ENCODE measurements around the gene DNM1.

DNM1 gene

DNA sequence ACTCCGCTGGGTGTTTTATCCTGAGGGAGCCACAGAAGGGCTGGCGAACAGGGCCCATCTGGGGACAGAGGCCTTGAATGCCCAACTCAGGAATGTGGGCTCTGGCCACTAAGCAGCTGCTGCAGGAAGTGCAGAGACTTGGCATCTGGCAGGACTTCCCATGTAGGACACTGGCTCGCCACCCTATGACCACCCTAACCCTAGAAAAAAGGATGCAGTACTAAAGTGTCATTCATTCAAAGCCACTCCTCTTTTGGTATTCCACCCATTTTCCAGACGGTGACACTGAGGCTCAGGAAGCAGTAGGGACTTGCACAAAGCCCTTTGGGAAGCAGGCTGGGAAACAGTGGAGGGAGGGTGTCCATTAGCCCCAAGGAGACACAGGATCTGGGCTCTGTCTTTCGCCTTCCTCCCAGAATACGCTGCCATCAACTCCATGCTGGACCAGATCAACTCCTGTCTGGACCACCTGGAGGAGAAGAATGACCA is 40.1 kb upstream of the DNM1 start:
- Histone ChIP-seq H3K36me3 (ENCODE audit: control insufficient read depth in 1 of 2, insufficient read depth in 2 of 2, low read length in 2 of 2) (peaks cover 16 to 46% of the 10 kb centered on the region in 2 donors), H3K27me3 (ENCODE audit: control insufficient read depth in 1 of 2, insufficient read depth in 2 of 2, low read length in 2 of 2) (no peaks in the 10 kb centered on the region), H3K9ac (ENCODE audit: low read depth in 1 of 2, low read length in 2 of 2) (no peak overlapping the region), H3K4me3 (ENCODE audit: low read depth in 1 of 2, low read length in 2 of 2) (no peak overlapping the region), H3K4me1 (ENCODE audit: control insufficient read depth in 1 of 2, insufficient read depth in 2 of 2, low read length in 2 of 2) (peaks cover 14 to 16% of the 10 kb centered on the region in 2 donors), H3K9me3 (ENCODE audit: control insufficient read depth in 1 of 2, low read length in 2 of 2) (no peaks in the 10 kb centered on the region), H3K27ac (ENCODE audit: low read depth, low read length) (no peak overlapping the region)

GRCh38 chr9:128163523-128164306 is 39.5 kb upstream of the DNM1 start:
- Histone ChIP-seq H3K36me3 (ENCODE audit: control insufficient read depth in 1 of 2, insufficient read depth in 2 of 2, low read length in 2 of 2) (peaks cover 16 to 52% of the 10 kb centered on the region in 2 donors), H3K4me3 (ENCODE audit: low read depth in 1 of 2, low read length in 2 of 2) (no peak overlapping the region), H3K27me3 (ENCODE audit: control insufficient read depth in 1 of 2, insufficient read depth in 2 of 2, low read length in 2 of 2) (no peaks in the 10 kb centered on the region), H3K9ac (ENCODE audit: low read depth in 1 of 2, low read length in 2 of 2) (no peak overlapping the region), H3K4me1 (ENCODE audit: control insufficient read depth in 1 of 2, insufficient read depth in 2 of 2, low read length in 2 of 2) (peaks cover 14 to 16% of the 10 kb centered on the region in 2 donors), H3K9me3 (ENCODE audit: control insufficient read depth in 1 of 2, low read length in 2 of 2) (no peaks in the 10 kb centered on the region), H3K27ac (ENCODE audit: low read depth, low read length) (no peak overlapping the region)

DNA sequence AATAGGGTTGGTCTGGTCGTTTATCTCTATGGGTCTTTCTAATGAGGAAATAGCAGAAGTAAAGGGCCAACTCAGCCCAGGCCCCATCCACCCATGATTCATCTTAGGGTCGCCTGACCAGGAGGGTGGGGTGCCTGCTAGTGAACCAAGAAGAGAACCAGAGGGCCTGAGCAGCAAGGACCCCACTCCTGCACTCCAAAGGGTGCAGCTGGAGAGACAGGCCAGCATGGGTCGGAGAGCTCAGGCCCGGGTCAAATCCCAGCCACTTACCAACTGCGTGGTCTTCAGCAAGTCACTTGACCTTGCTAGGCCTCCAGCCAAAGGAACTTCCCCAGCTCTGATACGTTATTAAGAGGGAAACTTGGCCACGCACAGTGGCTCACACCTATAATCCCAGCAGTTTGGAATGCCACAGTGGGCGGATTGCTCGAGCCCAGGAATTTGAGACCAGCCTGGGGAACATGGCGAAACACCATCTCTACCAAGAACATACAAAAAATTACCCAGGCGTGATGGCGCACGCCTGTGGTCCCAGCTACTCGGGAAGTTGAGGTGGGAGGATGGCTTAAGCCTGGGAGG is 38.8 kb upstream of the DNM1 start:
- no peak overlapping the region for H3K27ac ChIP-seq (ENCODE audit: low read depth, low read length)
- H3K4me3 ChIP-seq (ENCODE audit: low read depth in 1 of 2, low read length in 2 of 2) = no peak overlapping the region
- H3K9ac ChIP-seq (ENCODE audit: low read depth in 1 of 2, low read length in 2 of 2) = no peak overlapping the region
- no peaks in the 10 kb centered on the region for H3K27me3 ChIP-seq (ENCODE audit: control insufficient read depth in 1 of 2, insufficient read depth in 2 of 2, low read length in 2 of 2)
- peaks cover 12 to 14% of the 10 kb centered on the region in 2 donors for H3K4me1 ChIP-seq (ENCODE audit: control insufficient read depth in 1 of 2, insufficient read depth in 2 of 2, low read length in 2 of 2)
- no peaks in the 10 kb centered on the region for H3K9me3 ChIP-seq (ENCODE audit: control insufficient read depth in 1 of 2, low read length in 2 of 2)
- peaks cover 20 to 58% of the 10 kb centered on the region in 2 donors for H3K36me3 ChIP-seq (ENCODE audit: control insufficient read depth in 1 of 2, insufficient read depth in 2 of 2, low read length in 2 of 2)

DNA sequence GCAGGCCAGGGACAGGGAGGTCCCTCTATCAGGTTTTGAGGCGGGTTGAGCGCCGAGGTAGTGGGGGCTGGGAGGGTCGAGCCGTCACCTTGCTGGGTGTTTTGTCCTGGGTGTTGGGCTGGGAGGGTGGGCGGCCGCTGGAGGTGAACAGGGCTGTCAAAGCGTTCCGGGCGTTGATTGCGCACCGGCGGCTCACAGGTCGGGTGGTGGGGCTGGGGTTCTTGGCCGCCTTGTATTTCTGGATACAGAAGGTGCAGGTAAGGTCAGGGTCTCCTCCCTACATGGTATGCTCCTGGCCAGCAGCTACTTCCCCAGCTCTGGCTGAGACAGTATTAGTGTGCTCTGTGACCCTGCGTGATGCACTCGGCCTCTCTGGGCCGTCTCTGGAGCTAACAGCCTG is 37.0 kb upstream of the DNM1 start:
- Histone ChIP-seq H3K36me3 (ENCODE audit: control insufficient read depth in 1 of 2, insufficient read depth in 2 of 2, low read length in 2 of 2) (peaks cover 26 to 75% of the 10 kb centered on the region in 2 donors), H3K9ac (ENCODE audit: low read depth in 1 of 2, low read length in 2 of 2) (no peak overlapping the region), H3K4me1 (ENCODE audit: control insufficient read depth in 1 of 2, insufficient read depth in 2 of 2, low read length in 2 of 2) (peaks cover 2 to 4% of the 10 kb centered on the region in 2 donors), H3K9me3 (ENCODE audit: control insufficient read depth in 1 of 2, low read length in 2 of 2) (no peaks in the 10 kb centered on the region), H3K27me3 (ENCODE audit: control insufficient read depth in 1 of 2, insufficient read depth in 2 of 2, low read length in 2 of 2) (no peaks in the 10 kb centered on the region), H3K27ac (ENCODE audit: low read depth, low read length) (no peak overlapping the region), H3K4me3 (ENCODE audit: low read depth in 1 of 2, low read length in 2 of 2) (no peak overlapping the region)

DNA sequence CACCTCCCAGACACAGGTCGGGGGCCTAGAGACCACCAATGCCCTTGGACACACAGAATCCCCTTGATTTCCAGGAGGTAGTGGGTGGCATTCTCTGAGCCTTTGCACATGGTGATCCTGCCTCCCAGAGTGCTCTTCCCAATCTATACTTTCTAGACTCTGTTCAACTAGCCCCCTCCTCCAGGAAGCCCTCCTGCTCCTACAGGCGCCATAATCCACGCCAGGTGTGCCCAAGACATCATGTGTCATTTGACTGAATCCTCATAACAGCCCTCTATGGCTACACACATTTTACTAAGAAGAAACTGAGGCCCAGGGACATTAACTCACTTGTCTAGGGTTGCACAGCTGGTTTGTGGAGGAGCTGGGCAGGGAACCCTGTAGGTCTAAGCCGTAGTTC is 36.0 kb upstream of the DNM1 start:
- Histone ChIP-seq H3K9ac (ENCODE audit: low read depth in 1 of 2, low read length in 2 of 2) (no peak overlapping the region), H3K27ac (ENCODE audit: low read depth, low read length) (no peak overlapping the region), H3K36me3 (ENCODE audit: control insufficient read depth in 1 of 2, insufficient read depth in 2 of 2, low read length in 2 of 2) (peaks cover 26 to 75% of the 10 kb centered on the region in 2 donors), H3K9me3 (ENCODE audit: control insufficient read depth in 1 of 2, low read length in 2 of 2) (no peaks in the 10 kb centered on the region), H3K27me3 (ENCODE audit: control insufficient read depth in 1 of 2, insufficient read depth in 2 of 2, low read length in 2 of 2) (no peaks in the 10 kb centered on the region), H3K4me3 (ENCODE audit: low read depth in 1 of 2, low read length in 2 of 2) (no peak overlapping the region), H3K4me1 (ENCODE audit: control insufficient read depth in 1 of 2, insufficient read depth in 2 of 2, low read length in 2 of 2) (no peaks in the 10 kb centered on the region)

DNA sequence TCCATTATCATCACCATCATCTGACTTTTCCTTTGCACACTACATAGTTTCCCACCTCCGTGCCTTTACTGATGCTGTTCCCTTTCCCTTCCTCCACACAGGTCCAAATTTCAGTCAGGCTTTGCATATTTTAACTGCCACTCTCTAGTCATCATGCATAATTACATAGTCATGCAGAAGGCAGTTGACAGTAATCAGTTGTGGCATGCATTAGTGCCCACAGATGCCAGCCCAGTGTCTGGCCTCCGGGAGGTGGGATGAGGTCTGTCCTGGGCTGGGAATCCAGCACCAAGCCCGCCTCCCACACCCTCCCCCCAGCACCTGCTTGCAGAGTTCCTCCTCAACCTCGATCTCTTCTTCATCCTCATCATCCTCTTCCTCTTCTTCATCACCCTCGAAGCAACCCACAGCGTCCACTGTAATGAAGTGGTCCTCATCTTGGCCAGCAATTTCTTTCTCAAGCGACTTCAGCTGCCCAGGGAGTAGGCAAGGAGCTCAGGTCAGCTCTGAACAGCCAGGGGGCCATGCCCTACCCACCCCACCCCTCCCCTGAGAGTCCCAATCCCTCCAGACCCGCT is 34.4 kb upstream of the DNM1 start:
- H3K36me3 ChIP-seq (ENCODE audit: control insufficient read depth in 1 of 2, insufficient read depth in 2 of 2, low read length in 2 of 2) = peaks cover 26 to 62% of the 10 kb centered on the region in 2 donors

GRCh38 chr9:128169492-128169891 is 33.7 kb upstream of the DNM1 start:
- H3K9ac ChIP-seq (ENCODE audit: low read depth in 1 of 2, low read length in 2 of 2) = no peak overlapping the region
- H3K9me3 ChIP-seq (ENCODE audit: control insufficient read depth in 1 of 2, low read length in 2 of 2) = no peaks in the 10 kb centered on the region
- H3K27me3 ChIP-seq (ENCODE audit: control insufficient read depth in 1 of 2, insufficient read depth in 2 of 2, low read length in 2 of 2) = no peaks in the 10 kb centered on the region
- no peaks in the 10 kb centered on the region for H3K4me1 ChIP-seq (ENCODE audit: control insufficient read depth in 1 of 2, insufficient read depth in 2 of 2, low read length in 2 of 2)
- H3K27ac ChIP-seq (ENCODE audit: low read depth, low read length) = no peak overlapping the region
- no peak overlapping the region for H3K4me3 ChIP-seq (ENCODE audit: low read depth in 1 of 2, low read length in 2 of 2)
- H3K36me3 ChIP-seq (ENCODE audit: control insufficient read depth in 1 of 2, insufficient read depth in 2 of 2, low read length in 2 of 2) = peaks cover 31 to 60% of the 10 kb centered on the region in 2 donors

More for the DNA sequence above, 34.4 kb upstream of the DNM1 start:
- H3K9me3 ChIP-seq (ENCODE audit: control insufficient read depth in 1 of 2, low read length in 2 of 2) = no peaks in the 10 kb centered on the region
- H3K4me3 ChIP-seq (ENCODE audit: low read depth in 1 of 2, low read length in 2 of 2) = no peak overlapping the region
- no peaks in the 10 kb centered on the region for H3K27me3 ChIP-seq (ENCODE audit: control insufficient read depth in 1 of 2, insufficient read depth in 2 of 2, low read length in 2 of 2)
- H3K27ac ChIP-seq (ENCODE audit: low read depth, low read length) = no peak overlapping the region
- no peaks in the 10 kb centered on the region for H3K4me1 ChIP-seq (ENCODE audit: control insufficient read depth in 1 of 2, insufficient read depth in 2 of 2, low read length in 2 of 2)
- H3K9ac ChIP-seq (ENCODE audit: low read depth in 1 of 2, low read length in 2 of 2) = no peak overlapping the region

GRCh38 chr9:128169925-128170324 is 33.3 kb upstream of the DNM1 start:
- H3K36me3 ChIP-seq (ENCODE audit: control insufficient read depth in 1 of 2, insufficient read depth in 2 of 2, low read length in 2 of 2) = peaks cover 31 to 59% of the 10 kb centered on the region in 2 donors
- H3K4me3 ChIP-seq (ENCODE audit: low read depth in 1 of 2, low read length in 2 of 2) = no peak overlapping the region
- no peak overlapping the region for H3K9ac ChIP-seq (ENCODE audit: low read depth in 1 of 2, low read length in 2 of 2)
- H3K27me3 ChIP-seq (ENCODE audit: control insufficient read depth in 1 of 2, insufficient read depth in 2 of 2, low read length in 2 of 2) = no peaks in the 10 kb centered on the region
- H3K4me1 ChIP-seq (ENCODE audit: control insufficient read depth in 1 of 2, insufficient read depth in 2 of 2, low read length in 2 of 2) = no peaks in the 10 kb centered on the region
- no peaks in the 10 kb centered on the region for H3K9me3 ChIP-seq (ENCODE audit: control insufficient read depth in 1 of 2, low read length in 2 of 2)
- no peak overlapping the region for H3K27ac ChIP-seq (ENCODE audit: low read depth, low read length)

GRCh38 chr9:128174062-128174461 is 29.1 kb upstream of the DNM1 start:
- no peak overlapping the region for H3K4me3 ChIP-seq (ENCODE audit: low read depth in 1 of 2, low read length in 2 of 2)
- no peak overlapping the region for H3K27ac ChIP-seq (ENCODE audit: low read depth, low read length)
- H3K36me3 ChIP-seq (ENCODE audit: control insufficient read depth in 1 of 2, insufficient read depth in 2 of 2, low read length in 2 of 2) = peaks cover 39 to 67% of the 10 kb centered on the region in 2 donors
- no peak overlapping the region for H3K9ac ChIP-seq (ENCODE audit: low read depth in 1 of 2, low read length in 2 of 2)
- H3K9me3 ChIP-seq (ENCODE audit: control insufficient read depth in 1 of 2, low read length in 2 of 2) = no peaks in the 10 kb centered on the region
- H3K27me3 ChIP-seq (ENCODE audit: control insufficient read depth in 1 of 2, insufficient read depth in 2 of 2, low read length in 2 of 2) = no peaks in the 10 kb centered on the region
- no peaks in the 10 kb centered on the region for H3K4me1 ChIP-seq (ENCODE audit: control insufficient read depth in 1 of 2, insufficient read depth in 2 of 2, low read length in 2 of 2)

DNA sequence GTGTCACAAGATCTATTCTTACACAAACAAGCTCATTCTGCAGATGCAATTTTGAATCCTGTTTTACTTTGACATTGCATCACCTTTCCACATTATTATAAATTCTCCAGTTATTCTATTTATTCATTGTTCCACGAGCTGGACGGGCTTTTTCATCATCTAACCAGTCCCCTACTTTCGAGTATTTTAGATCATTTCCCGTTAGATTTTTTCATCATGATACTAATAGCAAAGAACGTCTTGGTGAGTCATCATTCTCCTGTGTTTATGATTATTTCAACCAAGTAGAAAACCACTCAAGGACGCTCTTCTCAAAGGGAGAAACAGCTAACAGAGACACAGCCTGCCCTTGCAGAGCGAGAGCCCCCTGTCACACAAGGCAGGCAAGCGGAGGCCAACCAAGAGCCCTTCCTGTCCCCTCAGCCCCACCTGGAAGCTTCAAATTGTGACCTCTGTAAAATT is 28.0 kb upstream of the DNM1 start:
- Histone ChIP-seq H3K27me3 (ENCODE audit: control insufficient read depth in 1 of 2, insufficient read depth in 2 of 2, low read length in 2 of 2) (no peaks in the 10 kb centered on the region), H3K9ac (ENCODE audit: low read depth in 1 of 2, low read length in 2 of 2) (no peak overlapping the region), H3K4me1 (ENCODE audit: control insufficient read depth in 1 of 2, insufficient read depth in 2 of 2, low read length in 2 of 2) (no peaks in the 10 kb centered on the region), H3K4me3 (ENCODE audit: low read depth in 1 of 2, low read length in 2 of 2) (no peak overlapping the region), H3K9me3 (ENCODE audit: control insufficient read depth in 1 of 2, low read length in 2 of 2) (no peaks in the 10 kb centered on the region), H3K27ac (ENCODE audit: low read depth, low read length) (no peak overlapping the region), H3K36me3 (ENCODE audit: control insufficient read depth in 1 of 2, insufficient read depth in 2 of 2, low read length in 2 of 2) (peaks cover 38 to 66% of the 10 kb centered on the region in 2 donors)
